NCI-H69 (cell line): ENCODE results near the gene MAN1B1.
"Not testable (repeated sequence)": the region's sequence is repeated elsewhere in the genome, so short reads cannot be mapped to it uniquely, and the experiment has no call there.

Source experiments
- DNase-seq: peaks from one replicate; lab custom pipeline; 2025; lab: John Stamatoyannopoulos, UW

Gene MAN1B1

GRCh38 chr9:137110911-137111787 is 24.4 kb downstream of the MAN1B1 start:
- DNase-seq, result no peak

GRCh38 chr9:137111788-137112563 is 25.2 kb downstream of the MAN1B1 start:
- DNase-seq, result no peak

GRCh38 chr9:137112564-137113384 is 26.0 kb downstream of the MAN1B1 start:
- no peak for DNase-seq

- DNase-seq, result no peak
Measured at GRCh38 chr9:137113385-137114159, 26.8 kb downstream of the MAN1B1 start.

- no peak for DNase-seq
Measured at GRCh38 chr9:137114220-137114612, 27.4 kb downstream of the MAN1B1 start.

- peak; percentile 83 for DNase-seq
Measured at GRCh38 chr9:137114613-137115393, 28.0 kb downstream of the MAN1B1 start, which contains the start of gene DPP7. TSS of gene DPP7 (minus strand) at chr9:137114733. CDS start at chr9:137114713, 20 bp downstream.

DNA sequence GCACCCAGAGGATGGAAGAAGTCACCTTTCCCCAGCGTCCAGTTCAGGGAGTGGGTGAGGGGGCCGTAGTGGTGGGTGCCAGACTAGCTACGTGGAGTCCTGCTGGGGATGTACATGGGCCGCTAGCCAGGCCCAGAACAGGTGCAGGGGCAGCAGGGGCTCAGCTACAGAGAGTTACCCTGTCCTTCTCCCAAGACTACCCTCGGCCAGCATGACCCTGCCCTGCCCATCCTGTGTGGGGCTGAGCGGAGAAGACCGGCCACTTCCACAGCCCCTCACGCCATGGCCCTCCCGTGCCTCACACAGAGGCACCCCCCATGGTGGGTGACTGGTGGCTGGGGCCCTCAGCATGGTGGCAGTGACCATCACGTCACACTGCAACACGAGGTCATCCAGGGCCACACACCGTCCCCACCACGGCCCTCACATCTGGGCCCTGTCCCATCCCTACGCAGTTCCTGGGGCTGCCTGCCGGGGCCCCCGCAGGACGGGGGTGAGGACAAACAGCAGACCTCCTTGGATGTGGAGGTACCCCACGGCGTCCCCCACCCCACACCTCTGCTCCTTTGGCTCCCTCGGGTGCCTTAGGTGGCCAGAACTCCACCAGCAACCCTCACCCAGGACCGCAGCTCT is 28.7 kb downstream of the MAN1B1 start:
- DNase-seq, result no peak

GRCh38 chr9:137116027-137116507 is 29.3 kb downstream of the MAN1B1 start:
- DNase-seq, result no peak

GRCh38 chr9:137116728-137117127 is 29.9 kb downstream of the MAN1B1 start:
- DNase-seq, result no peak

GRCh38 chr9:137117269-137117731 is 30.5 kb downstream of the MAN1B1 start:
- no peak for DNase-seq

DNA sequence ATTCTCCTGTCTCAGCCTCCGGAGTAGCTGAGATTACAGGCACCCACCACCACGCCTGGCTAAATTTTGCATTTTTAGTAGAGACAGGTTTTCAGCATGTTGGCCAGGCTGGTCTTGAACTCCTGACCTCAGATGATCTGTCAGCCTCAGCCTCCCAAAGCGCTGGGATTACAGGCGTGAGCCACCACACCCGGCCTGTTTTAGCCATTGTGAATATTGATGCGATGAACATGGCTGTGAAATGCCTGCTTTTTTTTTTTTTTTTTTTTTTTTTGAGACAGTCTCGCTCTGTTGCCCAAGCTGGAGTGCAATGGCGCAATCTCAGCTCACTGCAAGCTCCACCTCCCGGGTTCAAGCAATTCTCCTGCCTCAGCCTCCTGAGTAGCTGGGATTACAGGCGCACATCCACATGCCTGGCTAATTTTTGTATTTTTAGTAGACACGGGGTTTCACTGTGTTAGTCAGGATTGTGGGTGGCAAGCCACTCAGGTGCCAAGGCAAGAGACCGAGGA is 31.4 kb downstream of the MAN1B1 start:
- not testable (repeated sequence) for DNase-seq

GRCh38 chr9:137121927-137122795 is 35.4 kb downstream of the MAN1B1 start:
- DNase-seq, result not testable (repeated sequence)

DNA sequence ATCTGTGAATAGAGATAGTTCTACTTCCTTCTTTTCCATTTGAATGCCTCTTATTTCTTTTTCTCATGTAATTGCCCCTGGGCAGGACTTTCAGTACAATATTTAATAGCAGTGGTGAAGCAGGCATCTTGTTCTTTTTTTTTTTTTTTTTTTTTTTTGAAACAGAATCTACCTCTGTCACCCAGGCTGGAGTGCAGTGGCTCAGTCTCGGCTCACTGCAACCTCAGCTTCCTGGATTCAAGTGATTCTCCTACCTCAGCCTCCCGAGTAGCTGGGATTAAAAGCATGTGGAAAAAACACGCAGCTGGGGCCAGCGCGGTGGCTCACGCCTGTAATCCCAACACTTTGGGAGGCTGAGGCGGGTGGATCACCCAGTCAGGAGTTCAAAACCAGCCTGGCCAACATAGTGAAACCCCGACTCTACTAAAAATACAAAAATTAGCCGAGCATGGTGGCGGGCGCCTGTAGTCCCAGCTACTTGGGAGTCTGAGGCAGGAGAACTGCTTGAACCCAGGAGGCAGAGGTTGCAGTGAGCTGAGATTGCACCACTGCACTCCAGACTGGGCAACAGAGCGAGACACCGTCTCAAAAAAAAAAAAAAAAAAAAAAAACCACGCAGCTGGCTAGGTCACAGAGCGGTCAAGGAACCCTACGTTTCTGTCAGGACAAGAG is 36.1 kb downstream of the MAN1B1 start:
- DNase-seq, result not testable (repeated sequence)

DNA sequence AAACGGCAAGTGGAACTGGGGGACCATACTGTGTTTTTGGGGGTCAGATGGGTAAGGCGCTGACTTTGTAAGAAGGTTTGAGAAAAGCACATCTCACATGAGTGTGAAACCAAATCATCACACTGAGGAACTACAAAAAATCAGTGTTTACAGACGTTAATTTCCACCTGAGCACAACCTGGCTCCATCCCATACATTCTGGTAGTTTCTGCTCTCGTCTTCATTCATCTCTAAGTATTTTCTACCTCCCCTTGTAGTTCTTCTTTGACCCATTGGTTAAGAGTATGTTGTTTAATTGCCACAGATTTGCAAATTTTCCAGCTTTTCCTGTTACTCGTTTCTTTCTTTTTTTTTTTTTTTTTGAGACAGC is 36.7 kb downstream of the MAN1B1 start:
- no peak for DNase-seq

- not testable (repeated sequence) for DNase-seq
Measured at GRCh38 chr9:137123952-137124462, 37.2 kb downstream of the MAN1B1 start.

GRCh38 chr9:137126786-137127185 is 40.0 kb downstream of the MAN1B1 start:
- DNase-seq, result no peak

DNA sequence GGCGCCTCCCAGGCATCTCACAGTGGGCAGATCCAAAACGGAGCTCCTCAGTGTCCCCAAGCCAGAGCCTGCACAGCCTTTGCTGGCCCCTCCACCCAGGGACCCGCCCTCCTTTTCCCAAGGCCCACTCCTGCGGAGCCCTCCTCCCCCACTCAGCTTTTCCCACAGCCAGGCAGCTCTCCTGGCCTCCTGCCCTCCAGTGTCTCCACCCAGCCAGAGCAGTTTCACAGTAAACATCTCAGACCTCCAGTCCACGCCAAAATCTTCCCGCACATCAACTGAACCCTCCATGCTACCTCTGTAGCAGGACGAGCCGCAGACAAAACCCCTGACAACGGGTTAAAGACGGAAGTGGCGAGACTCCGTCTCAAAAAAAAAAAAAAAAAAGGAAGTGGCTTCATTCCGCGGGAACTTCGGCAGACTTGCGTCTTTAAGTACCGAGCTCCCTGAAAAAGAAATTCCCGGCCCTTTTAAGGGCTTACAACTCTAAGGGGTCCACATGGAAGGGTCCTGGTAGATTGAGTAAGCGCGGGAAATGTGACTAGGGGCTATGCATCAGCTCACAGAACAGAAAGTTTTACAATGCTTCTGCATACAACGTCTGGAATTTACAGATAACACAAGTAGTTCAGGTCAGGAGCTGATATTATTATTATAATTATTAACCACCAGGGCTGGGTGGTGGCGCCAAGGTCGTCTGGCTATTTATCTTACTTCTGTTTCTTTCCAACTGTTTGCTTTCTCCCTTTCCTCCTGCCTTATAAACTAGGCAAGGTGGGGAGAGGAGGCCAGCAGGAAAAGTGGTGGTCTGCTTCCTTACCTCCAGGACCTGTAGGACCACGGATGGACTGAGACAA is 40.7 kb downstream of the MAN1B1 start:
- no peak for DNase-seq
